Transverse colon (tissue), 4 donors: ENCODE data around the gene RABEP1. TPM values are rescaled to one million over a fixed set of nuclear protein-coding genes. Genes with fewer than 3 reads are reported as not detected.
"Not testable (repeated sequence)": the region's sequence is repeated elsewhere in the genome, so short reads cannot be mapped to it uniquely, and the experiment has no call there.

ENCODE experiments used
- DNase-seq: peaks from one replicate; pipeline ENCODE4 v3.0.0-alpha.2; 2019
- H3K27ac ChIP-seq, 4 donors: fragments of 200-600 bp; sonication (generic); 2 replicates each; pipeline ENCODE4 v1.5.1; 2016 to 2018; ENCODE audit warnings: inconsistent platforms in 4 of 4
- H3K27me3 ChIP-seq: fragments of 200-600 bp; sonication (generic); 2 replicates; pipeline ENCODE4 v1.5.1; 2017; ENCODE audit warnings: inconsistent platforms
- H3K36me3 ChIP-seq, 4 donors: fragments of 200-600 bp; sonication (generic); 2 replicates each; pipeline ENCODE4 v1.5.1; 2017 to 2019; ENCODE audit warnings: inconsistent platforms in 4 of 4
- H3K4me1 ChIP-seq, 4 donors: fragments of 200-600 bp; sonication (generic); 2 replicates each; pipeline ENCODE4 v1.5.1; 2017 to 2020; ENCODE audit warnings: inconsistent platforms in 4 of 4
- H3K4me3 ChIP-seq, 4 donors: fragments of 200-600 bp; sonication (generic); 1 replicate in 1 of 4; 2 replicates in 3 of 4; pipeline versions ENCODE4 v1.5.1 to v1.6.1; 2017 to 2019; ENCODE audit warnings: inconsistent platforms in 4 of 4
- H3K9me3 ChIP-seq, 2 donors: fragments of 200-600 bp; sonication (generic); 2 replicates each; pipeline ENCODE4 v1.5.1; 2017 to 2019; ENCODE audit warnings: inconsistent platforms in 2 of 2
- CTCF ChIP-seq, 5 experiments: fragments of 200-600 bp in 3 of 5; fragments of 450-650 bp in 2 of 5; sonication (generic) in 3 of 5; IDR thresholded peaks; 1 replicate in 2 of 5; 2 replicates in 3 of 5; pipeline ENCODE4 v1.5.1; 2016 to 2017; ENCODE audit warnings: antibody characterized with exemption in 5 of 5, inconsistent platforms in 3 of 5, mild to moderate bottlenecking in 2 of 5, moderate library complexity in 1 of 5
- EP300 ChIP-seq: sonication (generic); formaldehyde crosslinking; IDR thresholded peaks from one replicate; pipeline ENCODE4 v1.6.1; 2017; ENCODE audit warnings: antibody characterized with exemption, low read depth
- POLR2A ChIP-seq: fragments of 450-650 bp; IDR thresholded peaks from one replicate; pipeline ENCODE4 v1.6.1; 2016; ENCODE audit warnings: antibody characterized with exemption, mild to moderate bottlenecking, moderate library complexity
- POLR2AphosphoS5 ChIP-seq, 3 donors: sonication (generic); formaldehyde crosslinking; IDR thresholded peaks; one replicate each; pipeline ENCODE4 v1.6.1; 2016; ENCODE audit warnings: antibody characterized with exemption in 3 of 3
- WGBS, 2 donors: methylation state at CpG; one replicate each; pipeline ENCODE4 v1.1.5; 2018; ENCODE audit warnings: low coverage in 1 of 2; 5-methylcytosine and 5-hydroxymethylcytosine counted together
- in situ Hi-C, 4 donors: fragments of 200-750 bp; cut with MboI; loops; one replicate each; pipeline versions ENCODE4 v1.15.0 to v1.15.1; 2017; ENCODE audit warnings: low sequenced_read_pairs in 3 of 4, low pct_ligation_motif_present in 1 of 4, low pct_unique_long_range_greater_than_20kb in 1 of 4
- intact Hi-C: fragments of 100-400 bp; cut with DNase I; formaldehyde crosslinking; loops from one replicate; pipeline ENCODE4 v1.15.1; 2023; ENCODE audit warnings: low total_unique reads
- total RNA-seq, 4 donors: library from RNA; depleted of rRNA; stranded (reverse); fragments of >200 nt; gene quantifications; one replicate each; pipeline ENCODE4 v1.1.0, GENCODE V29; 2016

RABEP1 gene
- total RNA-seq, 4 donors from 2014 or later = 23.6 to 43.8 (median 36.0) TPM

- in situ Hi-C loops (no loop called here), intact Hi-C loops (no loop called here)
- Histone ChIP-seq H3K27me3 (no peaks in the 10 kb centered on the region), H3K4me1 (peaks cover 0 to 9% (median 8%) of the 10 kb centered on the region in 4 donors), H3K9me3 (no peaks in the 10 kb centered on the region), H3K4me3 (no peak overlapping the region), H3K27ac (no peak overlapping the region), H3K36me3 (no peaks in the 10 kb centered on the region)
- TF ChIP-seq EP300 = no peak
- TF ChIP-seq CTCF (IDR thresholded peaks at IDR 0.05) = no peak
- TF ChIP-seq POLR2A = no peak
- TF ChIP-seq POLR2AphosphoS5 (IDR thresholded peaks at IDR 0.05) = no peak
- WGBS, 2 donors = 75 to 82% methylated on average over 3 of the region's 3 CpGs
- DNase-seq = no peak
Observed at GRCh38 chr17:5236938-5237540, 45.0 kb upstream of the RABEP1 start.

DNA sequence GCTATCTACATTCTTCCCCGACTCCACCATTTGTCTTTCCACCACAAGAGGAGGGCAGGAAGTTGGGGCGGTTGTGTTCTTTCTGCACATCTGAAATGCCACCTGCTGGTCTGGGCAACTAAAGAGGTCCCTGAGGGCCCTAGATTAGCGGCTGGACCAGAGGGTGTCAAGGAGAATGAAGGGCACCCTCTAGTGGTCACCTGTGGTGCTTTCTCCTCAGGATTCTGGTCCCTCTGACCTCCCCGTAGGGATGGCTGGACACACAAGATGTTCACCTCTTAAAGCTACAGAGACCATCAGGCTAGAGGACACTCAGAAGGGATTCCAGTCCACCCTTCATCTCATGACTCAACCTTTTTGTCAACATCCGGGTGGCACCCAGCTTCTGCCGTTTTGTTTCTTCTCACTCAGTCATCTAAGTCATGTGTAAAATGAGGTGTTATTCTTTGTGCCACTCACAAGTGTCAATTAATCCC, 44.5 kb upstream of the RABEP1 start:
- Histone ChIP-seq H3K27ac (no peak overlapping the region), H3K4me3 (no peak overlapping the region), H3K27me3 (no peaks in the 10 kb centered on the region), H3K36me3 (no peaks in the 10 kb centered on the region), H3K9me3 (no peaks in the 10 kb centered on the region), H3K4me1 (peaks cover 0 to 12% (median 10%) of the 10 kb centered on the region in 4 donors)
- 44 to 45% methylated on average over 2 to 6 of the region's 6 CpGs for WGBS, 2 donors
- intact Hi-C loops = no loop called here
- peak; percentile 52 to 73 (median 60) for TF ChIP-seq CTCF (IDR thresholded peaks at IDR 0.05)
- TF ChIP-seq EP300 = no peak
- in situ Hi-C loops = no loop called here
- DNase-seq = peak; percentile 72

GRCh38 chr17:5238333-5238732, 43.8 kb upstream of the RABEP1 start:
- WGBS, 2 donors = 69% methylated on average over 4 of the region's 4 CpGs; no CpG with 5 or more reads in 1 of the 2 donors
- intact Hi-C loops (no loop called here), in situ Hi-C loops (no loop called here)
- Histone ChIP-seq H3K27me3 (no peaks in the 10 kb centered on the region), H3K27ac (no peak overlapping the region), H3K4me1 (peaks cover 0 to 16% (median 11%) of the 10 kb centered on the region in 4 donors), H3K9me3 (no peaks in the 10 kb centered on the region), H3K36me3 (no peaks in the 10 kb centered on the region), H3K4me3 (no peak overlapping the region)
- DNase-seq = no peak
- TF ChIP-seq EP300 = no peak
- TF ChIP-seq POLR2AphosphoS5 (IDR thresholded peaks at IDR 0.05) = no peak
- no peak for TF ChIP-seq CTCF (IDR thresholded peaks at IDR 0.05)
- TF ChIP-seq POLR2A = no peak

DNA sequence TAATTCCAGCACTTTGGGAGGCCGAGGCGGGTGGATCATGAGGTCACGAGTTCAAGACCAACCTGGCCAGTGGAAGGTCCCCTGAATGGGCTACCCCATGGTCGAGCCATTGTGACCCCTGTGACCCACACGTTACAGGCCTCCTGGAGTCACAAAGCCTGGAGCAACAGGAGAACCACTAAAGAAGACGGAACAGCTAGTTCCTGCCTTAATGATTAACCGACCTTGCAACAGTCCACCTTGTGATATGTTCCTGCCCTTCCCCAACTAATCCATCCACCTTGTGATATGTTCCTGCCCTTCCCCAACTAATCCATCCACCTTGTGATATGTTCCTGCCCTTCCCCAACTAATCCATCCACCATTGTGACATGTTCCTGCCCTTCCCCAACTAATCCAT, 42.3 kb upstream of the RABEP1 start:
- H3K36me3 ChIP-seq, H3K9me3 ChIP-seq, DNase-seq, H3K27ac ChIP-seq, intact Hi-C loops, H3K27me3 ChIP-seq, in situ Hi-C loops, H3K4me3 ChIP-seq: not testable (repeated sequence)
- H3K4me1 ChIP-seq = peaks cover 0 to 16% (median 11%) of the 10 kb centered on the region in 4 donors
- 92% methylated on average over 7 of the region's 7 CpGs; no CpG with 5 or more reads in 1 of the 2 donors for WGBS, 2 donors
